BLaER1 treated with 17β-estradiol and CSF1 and Interleukin-3, amounts not matched to agents 10 nM and 100 nM (cell line): Measurements from ENCODE around the gene THOP1.
A peak's percentile ranks its signal among the peaks of the same experiment; 100 is the strongest.

Experiments
- H3K27ac ChIP-seq, 11 experiments: shearing (Covaris generic); formaldehyde crosslinking; 2 replicates each; pipeline ENCODE4 v1.8.1; 2022
- H3K27me3 ChIP-seq, 11 experiments: shearing (Covaris generic); formaldehyde crosslinking; 2 replicates each; pipeline ENCODE4 v1.8.1; 2022
- H3K36me3 ChIP-seq, 11 experiments: shearing (Covaris generic); formaldehyde crosslinking; 2 replicates each; pipeline ENCODE4 v1.8.1; 2022
- H3K4me1 ChIP-seq, 10 experiments: shearing (Covaris generic); formaldehyde crosslinking; 2 replicates each; pipeline ENCODE4 v1.8.1; 2022
- H3K4me2 ChIP-seq, 11 experiments: shearing (Covaris generic); formaldehyde crosslinking; 2 replicates each; pipeline ENCODE4 v1.8.1; 2022
- H3K4me3 ChIP-seq, 10 experiments: shearing (Covaris generic); formaldehyde crosslinking; 2 replicates each; pipeline ENCODE4 v1.8.1; 2022
- H3K9ac ChIP-seq, 11 experiments: shearing (Covaris generic); formaldehyde crosslinking; 2 replicates each; pipeline ENCODE4 v1.8.1; 2022
- H3K9me3 ChIP-seq, 11 experiments: shearing (Covaris generic); formaldehyde crosslinking; replicated peaks in 1 of 11; 2 replicates each; pipeline ENCODE4 v1.8.1; 2022
- H4K20me1 ChIP-seq, 11 experiments: shearing (Covaris generic); formaldehyde crosslinking; 2 replicates each; pipeline ENCODE4 v1.8.1; 2022
- Cebpa-rat ChIP-seq, 11 experiments: shearing (Covaris generic); IDR thresholded peaks; 2 replicates each; pipeline ENCODE4 v1.8.1; 2022

The THOP1 gene

GRCh38 chr19:2863816-2864215 is 78.5 kb downstream of the THOP1 start:
- H3K4me3 ChIP-seq = no peak overlapping the region
- peaks cover 45 to 87% (median 51%) of the 10 kb centered on the region in 11 experiments for H3K9me3 ChIP-seq
- no peaks in the 10 kb centered on the region for H3K27me3 ChIP-seq
- H4K20me1 ChIP-seq = no peaks in the 10 kb centered on the region
- H3K4me1 ChIP-seq = peaks cover 10 to 51% (median 37%) of the 10 kb centered on the region in 10 experiments; a peak in 19 of 20 replicates
- H3K4me2 ChIP-seq = peak overlapping the region in 2 of 11 experiments; percentile 74 to 75; a peak in 3 of 22 replicates
- H3K27ac ChIP-seq = peak overlapping the region in 6 of 11 experiments; percentile 59 to 84 (median 80); a peak in 8 of 22 replicates
- TF ChIP-seq Cebpa-rat (IDR thresholded peaks at IDR 0.05) = no peak
- H3K36me3 ChIP-seq = peaks cover 0 to 9% (median 5%) of the 10 kb centered on the region in 11 experiments; a peak in 12 of 22 replicates
- H3K9ac ChIP-seq = no peak overlapping the region
